Stimulated activated CD4-positive, alpha-beta T cell treated with anti-CD3 and anti-CD28 coated beads, Interleukin-4, amount 100 ng/mL, for 24 hours (primary cell): Measurements from ENCODE around the gene RBFA.
A peak's percentile ranks its signal among the peaks of the same experiment; 100 is the strongest.
"Not testable (repeated sequence)": the region's sequence is repeated elsewhere in the genome, so short reads cannot be mapped to it uniquely, and the experiment has no call there.

Experiments used
- DNase-seq: peaks from one replicate; pipeline ENCODE4 v3.0.0-alpha.2; 2020

Gene RBFA, protein sequence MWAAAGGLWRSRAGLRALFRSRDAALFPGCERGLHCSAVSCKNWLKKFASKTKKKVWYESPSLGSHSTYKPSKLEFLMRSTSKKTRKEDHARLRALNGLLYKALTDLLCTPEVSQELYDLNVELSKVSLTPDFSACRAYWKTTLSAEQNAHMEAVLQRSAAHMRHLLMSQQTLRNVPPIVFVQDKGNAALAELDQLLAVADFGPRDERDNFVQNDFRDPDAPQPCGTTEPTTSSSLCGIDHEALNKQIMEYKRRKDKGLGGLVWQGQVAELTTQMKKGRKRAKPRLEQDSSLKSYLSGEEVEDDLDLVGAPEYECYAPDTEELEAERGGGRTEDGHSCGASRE

DNA sequence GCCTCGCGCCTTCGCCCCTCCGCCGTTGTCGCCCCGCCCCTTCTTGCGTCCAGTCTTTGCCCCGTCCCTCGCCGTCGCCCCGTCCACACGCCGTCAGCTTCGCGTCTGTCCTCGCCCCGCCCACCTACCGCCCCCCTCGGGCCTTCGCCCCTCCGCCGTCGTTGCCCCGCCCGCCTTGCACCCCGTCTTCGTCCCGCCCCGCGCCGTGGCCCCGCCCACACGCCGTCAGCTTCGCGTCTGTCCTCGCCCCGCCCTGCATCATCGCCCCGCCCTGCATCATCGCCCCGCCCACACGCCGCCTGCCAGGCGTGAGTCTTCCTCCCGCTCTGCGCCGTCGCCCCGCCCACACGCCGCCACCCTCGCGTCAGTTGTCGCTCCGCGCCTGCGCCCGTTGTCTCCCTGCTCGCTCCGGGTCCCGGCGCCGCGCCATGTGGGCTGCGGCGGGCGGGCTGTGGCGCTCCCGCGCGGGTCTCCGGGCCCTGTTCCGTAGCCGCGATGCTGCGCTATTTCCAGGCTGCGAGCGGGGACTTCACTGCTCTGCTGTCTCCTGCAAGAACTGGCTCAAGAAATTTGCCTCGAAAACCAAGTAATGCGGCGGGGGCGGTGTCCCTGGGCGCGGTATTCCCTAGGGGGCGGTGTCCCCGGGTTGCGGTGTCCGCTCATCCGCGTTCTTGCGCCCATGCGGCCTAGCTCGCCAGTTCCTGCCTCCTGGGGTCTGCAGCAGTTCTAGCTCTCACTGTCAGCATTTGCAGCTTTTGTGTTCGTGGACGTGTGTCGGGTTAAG, at the start of gene RBFA:
Gene RBFA (plus strand): TSS at position 367 of the 784 bp plus-strand sequence. CDS start 62 bp downstream, at position 429.
- DNase-seq = peak; percentile 99

DNA sequence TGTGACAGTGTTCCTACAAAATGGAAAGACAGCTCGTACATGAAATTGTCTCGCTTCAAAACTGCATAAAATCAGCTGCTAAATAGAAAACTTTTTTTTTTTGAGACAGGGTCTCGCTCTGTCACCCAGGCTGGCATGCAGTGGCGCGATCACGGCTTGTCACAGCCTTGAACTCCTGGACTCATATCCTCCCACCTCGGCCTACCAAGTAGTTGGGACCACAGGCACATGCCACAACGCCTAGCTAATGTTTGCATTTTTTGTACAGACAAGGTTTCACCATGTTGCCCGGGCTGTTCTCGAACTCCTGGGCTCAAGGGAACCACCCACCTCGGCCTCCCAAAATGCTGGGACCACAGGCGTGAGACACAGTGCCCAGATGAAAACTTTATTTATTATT, 49.1 kb upstream of the RBFA start:
- no peak for DNase-seq

DNA sequence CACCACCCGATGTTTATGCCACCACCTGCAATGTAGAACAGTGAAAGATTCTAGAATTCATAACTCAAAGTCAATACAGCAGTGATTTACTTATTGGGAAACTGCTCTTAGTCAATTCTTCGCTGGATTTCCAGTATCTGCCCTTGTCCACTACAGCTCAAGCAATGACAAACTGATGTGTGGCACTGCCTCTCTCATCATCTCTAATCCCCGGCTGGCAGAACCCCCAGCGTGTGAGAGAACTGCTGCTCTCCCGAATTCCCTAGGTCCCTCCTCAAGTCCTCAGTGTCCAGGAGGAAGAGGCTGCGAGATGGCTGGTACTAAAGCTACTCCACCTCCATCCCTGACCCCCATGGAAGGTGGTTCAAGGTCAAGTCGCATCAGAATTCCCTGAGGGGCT, 47.5 kb upstream of the RBFA start:
- no peak for DNase-seq

DNA sequence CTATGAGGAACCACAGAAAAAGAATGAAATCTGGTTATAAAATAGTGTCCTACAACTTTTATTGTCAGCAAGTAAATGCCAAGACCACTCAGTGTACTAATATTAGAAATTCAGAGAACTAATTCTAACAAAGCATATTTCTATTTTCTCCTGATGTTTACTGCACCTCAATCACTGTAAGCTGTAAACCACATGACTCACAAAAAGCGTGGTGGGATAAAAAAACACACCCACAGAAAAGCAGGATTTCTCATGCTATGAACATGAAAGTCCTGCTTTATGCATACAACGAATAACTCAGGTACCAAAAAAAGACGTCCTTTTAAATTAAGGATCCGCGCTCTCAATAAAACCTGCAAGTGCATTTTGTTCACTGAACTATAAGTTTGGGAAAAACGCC, 46.7 kb upstream of the RBFA start:
- DNase-seq = no peak

DNA sequence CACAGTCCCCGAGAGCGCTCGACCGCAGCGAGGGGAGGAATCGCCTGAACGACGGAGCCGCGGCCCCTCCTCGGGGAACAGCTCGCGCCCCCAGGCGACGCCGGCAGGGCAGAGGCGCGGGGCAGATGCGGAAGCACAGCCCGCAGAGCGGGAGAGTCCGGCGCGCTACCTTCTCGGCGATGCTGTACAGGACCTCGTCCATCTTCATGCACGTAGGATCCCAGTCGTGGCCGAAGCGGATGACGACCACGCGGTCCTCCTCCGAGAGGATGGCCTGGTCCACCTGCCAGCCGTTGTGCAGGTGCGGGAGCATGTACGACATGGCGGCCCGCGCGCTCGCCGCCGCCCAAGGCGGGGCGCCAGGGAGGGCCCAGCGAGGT, 46.2 kb upstream of the RBFA start:
- DNase-seq = peak; percentile 63

DNA sequence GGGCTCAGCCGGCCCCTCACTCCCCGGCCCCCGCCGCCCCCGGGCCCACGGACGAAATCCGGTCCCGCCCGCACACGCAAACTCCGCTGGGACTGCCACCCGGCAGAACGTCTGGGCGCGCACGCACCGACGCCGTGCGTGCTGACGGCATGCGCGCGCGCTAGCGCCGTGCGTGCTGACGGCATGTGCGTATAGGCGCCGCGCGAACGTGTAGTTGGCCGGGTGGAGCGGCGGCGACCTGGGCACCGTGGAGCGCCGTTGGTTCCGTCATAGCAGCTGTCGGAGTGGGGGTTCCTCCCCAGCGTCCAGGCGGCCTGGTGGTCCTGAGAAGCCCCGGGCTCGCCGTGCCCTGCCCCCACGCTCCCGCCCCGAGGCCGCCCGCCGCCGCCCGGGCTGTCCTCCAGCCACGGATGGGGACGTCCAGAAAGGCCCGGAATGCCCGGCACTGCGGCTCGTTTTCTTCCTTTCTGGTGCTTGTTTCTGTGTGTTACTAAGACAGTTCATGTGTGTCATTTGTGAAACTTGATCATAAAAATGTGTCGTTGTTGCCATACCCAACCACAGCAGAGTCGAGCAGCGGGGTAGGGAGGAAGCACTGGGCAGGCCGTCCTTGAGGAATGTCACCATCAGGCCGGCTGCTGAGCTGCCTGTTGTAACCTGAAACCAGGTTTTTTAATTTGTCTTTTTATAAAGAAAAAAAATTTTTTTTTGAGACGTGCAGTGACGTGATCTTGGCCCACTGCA, 45.6 kb upstream of the RBFA start, which contains the start of gene TXNL4A:
Gene TXNL4A (minus strand): TSS at position 113 of the 744 bp plus-strand sequence. CDS start 171 bp downstream, outside the sequence.
- DNase-seq = peak; percentile 84

DNA sequence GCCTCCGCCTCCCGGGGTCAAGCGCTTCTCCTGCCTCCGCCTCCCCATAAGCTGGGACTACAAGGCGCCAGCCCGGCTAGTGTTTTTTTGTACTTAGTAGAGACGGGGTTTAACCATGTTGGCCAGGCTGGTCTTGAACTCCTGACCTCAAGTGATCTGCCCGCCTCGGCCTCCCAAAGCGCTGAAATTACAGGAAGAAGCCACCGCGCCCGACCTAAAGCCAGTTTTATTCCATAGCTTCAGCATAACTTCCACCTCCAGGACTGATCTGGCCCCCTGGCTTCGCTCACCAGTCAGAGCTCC, 45.1 kb upstream of the RBFA start:
- DNase-seq = no peak

DNA sequence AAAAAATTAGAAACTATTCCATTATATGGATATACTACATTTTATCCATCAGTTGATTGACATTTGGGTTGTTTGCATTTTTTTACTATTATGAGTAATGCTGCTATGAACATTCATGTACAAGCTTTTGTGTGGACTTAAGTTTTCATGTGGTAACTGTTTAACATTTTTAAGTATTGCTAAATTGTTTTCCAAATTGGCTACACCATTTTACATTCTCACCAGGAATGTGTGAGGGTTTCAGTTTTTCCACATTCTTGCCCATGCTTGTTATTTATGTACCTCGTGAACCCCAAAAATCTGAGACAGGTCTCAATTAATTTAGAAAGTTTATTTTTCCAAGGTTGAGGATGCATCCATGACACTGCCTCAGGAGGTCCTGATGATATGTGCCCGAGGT, 42.7 kb upstream of the RBFA start:
- DNase-seq = no peak

DNA sequence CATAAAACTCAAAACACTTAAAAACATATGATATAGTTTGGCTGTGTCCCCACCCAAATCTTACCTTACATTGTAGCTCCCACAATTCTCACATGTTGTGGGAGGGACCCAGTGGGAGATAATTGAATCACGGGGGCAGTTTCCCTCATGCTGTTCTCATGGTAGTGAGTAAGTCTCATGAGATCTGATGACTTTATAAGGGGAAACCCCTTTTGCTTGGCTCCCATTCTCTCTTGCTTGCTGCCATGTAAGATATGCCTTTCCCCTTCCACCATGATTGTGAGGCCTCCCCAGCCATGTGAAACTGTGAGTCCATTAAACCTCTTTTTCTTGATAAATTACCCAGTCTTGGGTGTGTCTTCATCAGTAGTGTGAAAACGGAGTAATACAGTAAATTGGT, 34.5 kb upstream of the RBFA start:
- DNase-seq = not testable (repeated sequence)

DNA sequence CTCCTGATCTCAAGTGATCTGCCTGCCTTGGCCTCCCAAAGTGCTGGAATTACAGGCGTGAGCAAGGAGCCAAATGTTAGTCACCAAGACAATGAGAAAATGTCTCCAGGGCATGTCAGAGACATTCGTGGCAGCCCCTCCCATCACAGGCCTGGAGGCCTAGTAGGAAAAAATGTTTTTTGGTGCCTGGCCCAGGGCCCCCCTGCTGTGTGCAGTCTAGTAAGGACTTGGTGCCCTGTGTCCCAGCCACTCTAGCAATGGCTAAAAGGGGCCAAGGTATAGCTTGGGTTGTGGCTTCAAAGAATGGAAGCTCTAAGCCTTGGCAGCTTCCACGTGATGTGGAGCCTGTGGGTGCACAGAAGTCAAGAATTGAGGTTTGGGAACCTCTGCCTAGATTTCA, 33.4 kb upstream of the RBFA start:
- DNase-seq = no peak

DNA sequence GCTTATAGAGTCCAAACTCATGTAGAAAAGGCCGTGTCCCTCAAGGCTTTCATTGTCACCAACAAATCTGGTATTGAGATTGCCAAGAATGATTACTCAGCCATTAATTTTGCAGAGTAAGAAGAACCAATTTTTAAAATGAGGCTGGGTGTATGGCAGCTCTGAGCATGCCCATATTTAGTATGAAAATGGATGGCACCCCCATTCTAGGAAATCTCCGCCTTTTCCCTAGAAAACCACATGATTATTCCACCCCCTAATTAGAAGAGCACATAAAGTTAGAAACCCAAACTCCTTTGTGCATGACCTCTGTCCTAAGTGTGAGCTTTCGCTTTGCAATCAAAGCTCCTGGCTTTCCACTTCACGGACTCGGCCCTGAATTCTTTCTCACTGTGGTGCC, 31.8 kb upstream of the RBFA start:
- no peak for DNase-seq

DNA sequence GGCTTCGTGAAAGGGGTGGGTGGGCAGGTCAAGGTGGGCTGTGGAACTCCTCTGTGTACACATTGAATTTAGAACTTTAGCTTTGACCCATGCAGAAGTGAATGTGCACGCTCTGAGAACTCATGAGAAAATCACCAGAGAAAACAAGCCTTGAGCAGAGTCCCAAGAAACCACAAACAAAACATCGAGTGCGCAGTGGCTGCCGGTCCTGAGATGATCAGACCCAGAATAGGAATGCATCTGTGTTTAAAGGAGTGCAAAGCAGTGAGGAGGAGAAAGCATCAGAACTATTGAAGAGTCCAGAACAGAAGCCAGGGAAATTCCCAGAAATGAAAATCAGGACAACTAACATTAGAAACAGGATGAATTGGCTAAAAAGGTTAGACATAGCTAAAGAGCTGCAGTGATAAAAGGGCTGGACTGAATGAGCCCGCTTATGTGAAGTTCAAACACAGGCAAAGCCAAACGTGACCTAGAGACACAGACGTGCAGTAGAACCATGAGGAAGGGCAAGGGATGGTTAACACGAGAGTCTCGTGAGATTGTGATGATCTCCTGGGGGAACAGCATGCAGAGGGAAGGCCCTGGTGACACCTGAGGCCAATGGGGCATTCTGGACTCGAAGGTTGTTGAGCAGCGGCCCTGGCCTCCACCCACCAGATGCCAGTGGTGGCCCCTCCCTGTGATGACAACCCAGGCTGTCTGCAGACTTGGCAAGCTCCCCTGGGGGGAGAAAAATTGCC, 29.5 kb upstream of the RBFA start:
- DNase-seq = no peak

DNA sequence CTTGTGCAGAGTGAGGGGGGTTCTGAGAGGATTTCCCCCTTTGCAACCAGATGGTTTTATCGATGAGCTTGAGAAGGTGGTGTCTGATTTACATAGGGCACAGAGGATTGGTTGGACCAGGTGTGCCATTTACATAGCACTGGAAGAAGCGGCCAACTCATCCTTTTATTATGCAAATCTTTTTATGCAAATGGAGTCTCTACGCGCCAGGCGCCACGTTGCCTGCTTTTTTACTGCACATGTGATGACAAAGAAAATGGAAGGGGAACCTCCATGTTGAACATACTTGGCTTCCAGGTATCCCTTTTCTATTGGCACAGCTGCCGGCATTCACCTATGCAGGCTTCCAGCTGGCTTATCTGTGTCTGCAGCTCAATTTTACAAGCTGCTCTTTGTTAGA, 27.5 kb upstream of the RBFA start:
- no peak for DNase-seq

DNA sequence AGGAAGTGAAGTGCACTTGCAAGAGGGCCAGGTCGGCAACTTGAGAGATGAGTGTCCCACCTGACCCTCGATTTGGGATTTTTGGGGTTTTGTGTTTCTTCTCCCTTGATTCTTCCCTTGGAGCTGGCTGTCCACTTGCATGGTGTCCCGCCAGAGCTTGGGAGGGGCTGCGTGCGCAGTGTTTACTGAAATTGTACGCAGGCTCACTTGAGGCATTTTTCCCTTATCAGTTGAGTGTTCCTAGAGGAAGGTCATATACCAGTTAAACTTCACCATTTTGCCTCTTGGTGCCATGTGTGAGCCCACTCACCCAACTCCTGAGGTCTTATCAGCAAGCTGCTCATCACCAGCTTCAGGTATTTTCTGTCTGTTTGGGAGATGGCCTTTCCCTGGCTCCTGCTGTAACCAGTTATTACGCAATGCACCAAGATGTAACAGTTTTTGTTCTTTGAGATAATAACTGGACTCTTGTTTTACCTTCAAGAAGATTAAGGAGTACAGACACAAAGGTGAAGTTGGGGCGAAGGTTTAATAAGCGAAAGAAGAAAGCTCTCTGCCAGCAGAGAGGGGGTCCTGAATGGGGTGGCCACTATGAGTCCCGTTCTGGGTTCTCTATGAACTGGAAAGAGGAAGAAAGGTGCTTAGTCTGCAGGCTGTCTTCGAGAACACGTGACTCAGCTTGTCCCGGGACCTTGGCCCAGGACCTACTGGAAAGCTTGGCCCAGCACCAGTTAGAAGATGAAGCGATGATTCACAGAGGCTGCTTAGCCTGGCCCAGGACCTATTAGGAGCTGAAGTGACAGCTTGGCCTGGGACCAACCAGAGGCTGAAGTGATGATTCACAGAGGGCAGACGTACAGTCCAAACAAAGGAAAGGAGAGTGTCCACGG, 24.3 kb upstream of the RBFA start:
- no peak for DNase-seq

DNA sequence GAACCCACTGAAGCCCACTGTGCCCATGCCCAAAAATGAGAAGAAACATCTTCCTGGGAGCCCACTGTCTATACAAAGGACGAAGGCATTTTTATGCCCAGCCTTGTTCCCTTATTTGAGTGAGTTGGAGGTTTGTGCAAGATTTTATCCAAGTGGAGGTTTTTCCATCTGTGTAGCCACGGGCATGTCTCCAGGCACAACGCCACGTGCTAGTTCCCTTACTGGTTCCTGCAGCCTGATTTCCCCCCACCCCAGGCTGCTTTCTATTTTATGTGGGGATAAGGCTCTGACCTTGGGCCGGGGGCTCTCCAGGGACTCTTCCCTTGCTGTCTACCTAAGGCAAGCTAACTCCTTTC, 23.7 kb upstream of the RBFA start:
- no peak for DNase-seq

DNA sequence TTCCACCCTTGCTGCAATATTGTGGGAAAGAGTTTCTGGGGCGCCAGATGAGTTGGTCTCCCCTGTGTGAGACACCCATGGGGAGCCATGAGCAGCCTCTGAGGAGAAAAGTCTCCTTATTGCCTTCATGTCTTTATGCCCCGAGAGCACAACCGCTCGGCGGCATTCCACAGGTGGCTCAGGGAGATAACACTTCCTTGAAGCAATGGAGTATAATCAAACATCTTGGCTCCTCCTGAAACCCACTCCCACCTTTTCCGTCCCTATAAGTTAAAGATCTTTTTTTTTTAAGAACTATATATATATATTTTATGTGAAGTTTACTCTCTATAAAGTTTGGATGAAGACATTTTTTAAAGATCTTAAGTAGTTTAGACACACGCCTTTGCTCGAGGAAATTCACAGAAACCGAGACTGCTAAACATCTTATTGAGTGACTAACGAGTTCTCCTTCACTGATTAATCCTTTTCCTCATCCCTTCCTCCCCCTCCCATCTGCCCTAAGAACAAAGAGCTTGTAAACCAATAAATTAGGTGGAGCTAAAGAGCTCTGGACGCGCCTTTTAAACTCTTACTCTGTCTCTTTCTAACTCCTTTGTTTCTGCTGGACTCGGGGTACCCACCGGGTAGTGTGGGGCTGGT, 22.6 kb upstream of the RBFA start:
- not testable (repeated sequence) for DNase-seq

DNA sequence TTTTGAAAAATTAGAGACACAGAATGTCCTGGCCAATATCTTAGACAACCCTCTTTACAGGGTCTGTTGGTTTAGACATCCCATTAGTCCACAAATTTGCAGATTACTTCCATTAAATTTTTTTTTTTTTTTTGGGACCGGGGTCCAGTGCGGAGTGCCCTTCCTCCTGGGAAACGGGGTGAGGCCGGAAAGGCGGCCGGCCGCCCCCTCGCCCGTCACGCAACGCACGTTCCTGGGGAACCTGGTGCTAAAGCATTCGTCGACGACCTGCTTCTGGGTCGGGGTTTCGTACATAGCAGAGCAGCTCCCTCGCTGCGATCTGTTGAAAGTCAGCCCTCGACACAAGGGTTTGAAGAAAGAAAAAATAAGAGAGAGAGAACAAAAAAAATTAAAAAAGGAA, 21.5 kb upstream of the RBFA start:
- no peak for DNase-seq

DNA sequence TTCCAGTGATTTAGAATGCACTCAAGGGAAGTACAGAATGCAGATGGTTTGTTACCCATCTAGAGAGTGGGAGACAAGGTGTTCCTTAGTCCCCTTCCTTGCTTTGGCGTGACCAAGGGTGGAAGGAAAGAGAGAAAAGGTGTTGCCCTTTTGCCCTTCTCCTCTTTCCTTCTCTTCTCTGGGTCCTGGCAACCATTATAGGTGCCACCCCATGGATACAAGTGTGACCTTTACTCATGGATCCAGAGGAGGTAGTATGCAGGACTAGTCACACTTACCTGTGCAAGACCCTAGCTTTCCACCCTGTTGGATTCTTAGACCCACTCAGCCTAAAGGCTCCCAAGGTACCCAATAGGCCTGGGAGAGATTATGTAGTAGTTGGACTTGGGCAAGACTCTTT, 11.6 kb upstream of the RBFA start:
- DNase-seq = no peak

DNA sequence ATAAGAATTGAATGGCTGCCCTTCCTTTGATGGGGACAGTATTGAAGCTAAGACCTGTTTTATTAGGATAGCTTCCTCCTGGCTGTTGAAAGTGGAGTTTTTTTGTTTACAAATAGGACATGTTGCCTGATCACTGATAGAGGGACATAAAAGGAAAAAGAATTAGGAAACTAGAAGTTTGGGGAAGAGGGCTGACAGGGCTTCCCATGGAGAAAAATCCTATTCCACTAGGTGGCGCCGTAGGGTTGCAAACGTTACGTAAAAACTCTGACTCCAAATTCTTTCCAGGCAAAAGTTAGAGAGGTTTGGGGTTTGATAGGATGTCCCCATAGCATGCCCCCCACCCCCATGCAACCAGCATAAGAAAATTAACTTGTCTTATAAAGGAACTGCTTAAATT, 11.1 kb upstream of the RBFA start:
- DNase-seq = no peak

DNA sequence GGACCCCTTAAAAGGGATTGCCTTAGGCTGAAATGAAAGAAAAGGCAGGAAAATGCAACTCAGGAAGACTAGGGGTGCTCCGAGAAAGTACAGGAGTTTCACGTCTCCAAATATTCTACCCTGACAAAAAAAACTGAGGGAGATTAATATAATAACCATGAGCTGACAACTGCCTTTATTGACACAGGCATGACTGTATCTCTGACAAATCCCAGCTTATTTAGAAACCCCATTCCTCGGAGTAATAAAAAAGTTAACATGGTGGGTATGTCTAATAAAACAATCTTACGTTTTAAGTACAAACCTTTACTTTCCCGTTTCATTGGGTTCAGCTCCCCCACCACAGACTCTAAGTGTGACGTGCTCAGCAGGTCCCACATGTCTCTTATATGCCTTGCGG, 7.9 kb upstream of the RBFA start:
- DNase-seq = no peak

DNA sequence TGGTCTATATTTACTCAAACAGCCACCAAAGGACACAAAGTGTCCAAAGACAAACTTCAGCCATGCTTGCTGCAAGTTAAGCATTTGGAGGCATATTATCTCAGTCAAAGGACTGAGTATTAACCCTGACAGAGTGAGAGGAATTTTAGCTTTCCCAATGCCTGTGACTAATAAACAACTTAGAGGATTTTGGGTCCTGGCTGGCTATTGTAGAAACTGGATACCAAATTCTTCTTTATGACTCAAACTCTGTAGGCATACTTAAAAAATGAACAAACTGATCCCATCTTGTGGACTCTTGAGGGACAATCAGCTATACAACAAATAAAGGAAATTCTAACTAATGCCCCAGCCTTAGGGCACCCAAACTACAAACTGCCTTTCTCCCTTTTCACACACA, 6.5 kb upstream of the RBFA start:
- DNase-seq = not testable (repeated sequence)

DNA sequence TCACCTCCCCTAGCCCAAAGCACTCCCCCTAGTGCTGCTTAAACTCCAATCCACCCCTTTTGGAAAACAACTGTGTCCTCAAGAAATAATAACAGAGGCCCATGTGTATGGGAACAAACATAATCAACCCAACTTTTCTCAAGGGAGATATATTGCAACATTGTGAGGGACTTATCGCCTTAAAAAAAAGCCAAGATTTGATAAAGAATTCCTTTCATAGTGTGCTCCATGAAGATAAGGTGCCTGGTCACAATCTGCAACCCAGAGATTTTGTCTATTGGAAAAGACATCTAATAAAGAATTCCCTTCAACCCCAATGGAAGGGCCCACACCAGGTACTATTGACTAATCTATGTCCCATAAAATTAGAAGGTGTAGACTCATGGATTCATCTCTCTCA, 4.5 kb upstream of the RBFA start:
- no peak for DNase-seq
